Tibial nerve (tissue), 4 donors: ENCODE results near the gene NT5E. TPM values are rescaled to one million over a fixed set of nuclear protein-coding genes. Genes with fewer than 3 reads are reported as not detected.

Experiments used
- DNase-seq, 2 donors: peaks; one replicate each; pipeline ENCODE4 v3.0.0-alpha.2; 2019; ENCODE audit warnings: low spot score in 2 of 2
- H3K27ac ChIP-seq, 4 donors: fragments of 200-600 bp; sonication (generic) in 3 of 4; one replicate each; pipeline ENCODE4 v1.5.1; 2017 to 2019; ENCODE audit warnings: mild to moderate bottlenecking in 1 of 4
- H3K27me3 ChIP-seq, 2 donors: fragments of 200-600 bp; sonication (generic) in 1 of 2; one replicate each; pipeline versions ENCODE4 v1.5.1 to v1.6.0; 2017 to 2019
- H3K36me3 ChIP-seq, 3 donors: fragments of 200-600 bp; sonication (generic); one replicate each; pipeline ENCODE4 v1.5.1; 2018 to 2019
- H3K4me1 ChIP-seq, 4 donors: fragments of 200-600 bp; sonication (generic) in 3 of 4; one replicate each; pipeline ENCODE4 v1.5.1; 2017 to 2019
- H3K4me3 ChIP-seq, 4 donors: fragments of 200-600 bp; sonication (generic) in 3 of 4; one replicate each; pipeline ENCODE4 v1.5.1; 2017 to 2019; ENCODE audit warnings: mild to moderate bottlenecking in 1 of 4, moderate library complexity in 1 of 4
- H3K9me3 ChIP-seq, 4 donors: fragments of 200-600 bp; sonication (generic) in 3 of 4; one replicate each; pipeline ENCODE4 v1.5.1; 2017 to 2019
- EP300 ChIP-seq, 2 donors: sonication (generic); formaldehyde crosslinking; IDR thresholded peaks; one replicate each; pipeline ENCODE4 v1.6.1; 2017; ENCODE audit warnings: antibody characterized with exemption in 2 of 2, mild to moderate bottlenecking in 1 of 2
- POLR2A ChIP-seq, 2 donors: fragments of 450-650 bp; IDR thresholded peaks; one replicate each; pipeline ENCODE4 v1.6.1; 2017; ENCODE audit warnings: antibody characterized with exemption in 2 of 2, mild to moderate bottlenecking in 2 of 2, moderate library complexity in 2 of 2
- WGBS, 2 donors: methylation state at CpG; one replicate each; pipeline ENCODE4 v1.1.5; 2018; 5-methylcytosine and 5-hydroxymethylcytosine counted together
- total RNA-seq, 4 donors: library from RNA; depleted of rRNA; stranded (reverse); fragments of >200 nt; gene quantifications; one replicate each; pipeline ENCODE4 v1.1.0, GENCODE V29; 2016
- TF ChIP-seq, protein P1 (sequence below), 5 experiments: fragments of 200-600 bp in 3 of 5; fragments of 450-650 bp in 2 of 5; sonication (generic) in 3 of 5; IDR thresholded peaks; one replicate each; pipeline ENCODE4 v1.5.1; 2016 to 2019; ENCODE audit warnings: antibody characterized with exemption in 5 of 5, mild to moderate bottlenecking in 3 of 5, moderate library complexity in 2 of 5

NT5E gene
- total RNA-seq, 4 donors from 2014 or later, result 23.1 to 32.2 (median 28.6) TPM

DNA sequence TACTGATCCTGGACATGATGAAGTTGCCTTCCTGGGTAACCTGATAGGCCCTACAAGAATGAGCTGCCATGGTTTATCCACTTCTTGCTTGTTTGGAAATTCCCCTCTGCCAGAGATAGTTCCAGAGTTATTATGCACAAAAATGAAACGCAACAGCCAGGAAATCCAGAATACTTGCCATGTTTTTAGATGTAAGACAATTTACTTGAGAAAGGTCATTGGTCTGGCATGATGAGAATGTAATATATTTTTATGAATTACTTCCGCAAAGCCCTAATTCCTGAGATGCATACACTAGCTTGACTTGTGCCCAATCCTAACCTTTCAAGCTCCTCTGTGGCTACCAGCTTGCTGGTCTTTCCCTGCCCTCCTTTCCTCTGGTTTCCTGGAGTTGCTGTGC, 27.9 kb upstream of the NT5E start:
- Histone ChIP-seq H3K27ac (no peak overlapping the region), H3K4me3 (no peak overlapping the region), H3K4me1 (peaks cover 0 to 24% (median 0%) of the 10 kb centered on the region in 4 donors), H3K27me3 (no peaks in the 10 kb centered on the region), H3K36me3 (no peaks in the 10 kb centered on the region), H3K9me3 (peaks cover 0 to 20% (median 6%) of the 10 kb centered on the region in 4 donors)
- 42 to 52% methylated on average over 2 of the region's 2 CpGs for WGBS, 2 donors
- DNase-seq, result no peak
- no peak for TF ChIP-seq POLR2A (IDR thresholded peaks at IDR 0.05)
- no peak for TF ChIP-seq EP300 (IDR thresholded peaks at IDR 0.05)
- TF ChIP-seq, protein P1, sequence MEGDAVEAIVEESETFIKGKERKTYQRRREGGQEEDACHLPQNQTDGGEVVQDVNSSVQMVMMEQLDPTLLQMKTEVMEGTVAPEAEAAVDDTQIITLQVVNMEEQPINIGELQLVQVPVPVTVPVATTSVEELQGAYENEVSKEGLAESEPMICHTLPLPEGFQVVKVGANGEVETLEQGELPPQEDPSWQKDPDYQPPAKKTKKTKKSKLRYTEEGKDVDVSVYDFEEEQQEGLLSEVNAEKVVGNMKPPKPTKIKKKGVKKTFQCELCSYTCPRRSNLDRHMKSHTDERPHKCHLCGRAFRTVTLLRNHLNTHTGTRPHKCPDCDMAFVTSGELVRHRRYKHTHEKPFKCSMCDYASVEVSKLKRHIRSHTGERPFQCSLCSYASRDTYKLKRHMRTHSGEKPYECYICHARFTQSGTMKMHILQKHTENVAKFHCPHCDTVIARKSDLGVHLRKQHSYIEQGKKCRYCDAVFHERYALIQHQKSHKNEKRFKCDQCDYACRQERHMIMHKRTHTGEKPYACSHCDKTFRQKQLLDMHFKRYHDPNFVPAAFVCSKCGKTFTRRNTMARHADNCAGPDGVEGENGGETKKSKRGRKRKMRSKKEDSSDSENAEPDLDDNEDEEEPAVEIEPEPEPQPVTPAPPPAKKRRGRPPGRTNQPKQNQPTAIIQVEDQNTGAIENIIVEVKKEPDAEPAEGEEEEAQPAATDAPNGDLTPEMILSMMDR (IDR thresholded peaks at IDR 0.05), result no peak

DNA sequence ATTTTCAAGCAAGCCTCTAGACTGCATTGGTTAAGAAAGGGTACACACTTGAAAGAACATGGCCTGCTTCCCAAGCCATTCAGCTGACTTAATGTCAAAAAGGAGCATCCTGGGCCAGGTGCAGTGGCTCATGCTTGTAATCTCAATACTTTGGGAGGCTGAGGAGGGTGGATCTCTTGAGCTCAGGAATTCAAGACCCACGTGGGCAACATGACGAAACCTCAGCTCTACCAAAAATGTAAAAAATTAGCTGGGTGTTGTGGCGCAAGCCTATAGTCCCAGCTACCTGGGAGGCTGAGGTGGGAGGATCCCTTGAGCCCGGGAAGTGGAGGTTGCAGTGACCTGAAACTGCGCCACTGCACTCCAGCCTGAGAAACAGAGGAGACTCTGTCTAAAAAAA, 26.9 kb upstream of the NT5E start:
- H3K9me3 ChIP-seq, result peaks cover 0 to 20% (median 6%) of the 10 kb centered on the region in 4 donors
- TF ChIP-seq POLR2A (IDR thresholded peaks at IDR 0.05) (no peak), EP300 (IDR thresholded peaks at IDR 0.05) (no peak)
- TF ChIP-seq, protein P1 (IDR thresholded peaks at IDR 0.05), result no peak

DNA sequence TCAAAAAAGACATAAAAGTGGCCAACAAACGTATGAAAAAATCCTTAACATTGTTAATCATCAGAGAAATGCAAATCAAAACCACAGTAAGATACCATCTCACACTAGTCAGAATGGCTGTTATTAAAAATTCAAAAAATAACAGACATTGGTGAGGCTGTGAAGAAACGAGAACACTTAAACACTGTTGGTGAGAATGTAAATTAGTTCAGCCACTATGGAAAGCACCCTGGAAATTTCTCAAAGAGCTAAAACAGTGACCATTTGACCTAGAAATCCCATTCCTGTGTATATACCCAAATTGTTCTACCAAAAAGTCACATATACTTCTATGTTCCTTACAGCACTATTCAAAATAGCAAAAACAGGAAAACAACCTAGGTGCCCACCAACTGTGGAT, 24.9 kb upstream of the NT5E start:
- TF ChIP-seq POLR2A (IDR thresholded peaks at IDR 0.05), result no peak
- no peak for TF ChIP-seq EP300 (IDR thresholded peaks at IDR 0.05)
- TF ChIP-seq, protein P1 (IDR thresholded peaks at IDR 0.05), result no peak
- DNase-seq, result no peak
- Histone ChIP-seq H3K9me3 (peaks cover 0 to 20% (median 6%) of the 10 kb centered on the region in 4 donors), H3K27me3 (no peaks in the 10 kb centered on the region), H3K27ac (no peak overlapping the region), H3K36me3 (no peaks in the 10 kb centered on the region), H3K4me1 (peaks cover 0 to 8% (median 0%) of the 10 kb centered on the region in 4 donors), H3K4me3 (no peak overlapping the region)
- WGBS, 2 donors, result 79 to 84% methylated on average over 2 of the region's 2 CpGs

More for the DNA sequence above, 26.9 kb upstream of the NT5E start:
- no peak overlapping the region for H3K27ac ChIP-seq
- 84 to 91% methylated on average over 5 of the region's 5 CpGs for WGBS, 2 donors
- H3K36me3 ChIP-seq, result no peaks in the 10 kb centered on the region
- DNase-seq, result no peak
- peaks cover 0 to 23% (median 0%) of the 10 kb centered on the region in 4 donors for H3K4me1 ChIP-seq
- no peaks in the 10 kb centered on the region for H3K27me3 ChIP-seq
- no peak overlapping the region for H3K4me3 ChIP-seq

DNA sequence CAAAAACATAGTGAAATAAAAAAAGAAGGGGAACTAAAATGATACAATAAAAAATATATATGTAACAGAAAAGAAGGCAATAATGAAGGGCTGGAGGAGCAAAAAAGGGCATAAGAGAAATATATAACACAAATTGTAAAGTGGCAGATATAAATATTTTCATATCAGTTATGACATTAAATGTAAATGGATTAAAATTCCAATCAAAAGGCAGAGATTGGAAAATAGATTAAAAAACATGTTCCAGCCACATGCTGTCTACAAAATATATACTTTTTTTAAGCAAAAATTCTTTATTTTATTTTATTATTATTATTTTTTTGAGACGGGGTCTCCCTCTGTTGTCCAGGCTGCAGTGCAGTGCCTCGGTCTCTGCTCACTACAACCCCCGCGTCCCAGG, 23.9 kb upstream of the NT5E start:
- no peaks in the 10 kb centered on the region for H3K27me3 ChIP-seq
- no peak for DNase-seq
- H3K9me3 ChIP-seq, result peaks cover 0 to 20% (median 6%) of the 10 kb centered on the region in 4 donors
- H3K27ac ChIP-seq, result no peak overlapping the region
- H3K4me3 ChIP-seq, result no peak overlapping the region
- TF ChIP-seq POLR2A (IDR thresholded peaks at IDR 0.05), result no peak
- TF ChIP-seq EP300 (IDR thresholded peaks at IDR 0.05), result no peak
- TF ChIP-seq, protein P1 (IDR thresholded peaks at IDR 0.05), result no peak
- peaks cover 0 to 8% (median 0%) of the 10 kb centered on the region in 4 donors for H3K4me1 ChIP-seq
- 96% methylated on average over 4 of the region's 4 CpGs for WGBS, 2 donors
- no peaks in the 10 kb centered on the region for H3K36me3 ChIP-seq

DNA sequence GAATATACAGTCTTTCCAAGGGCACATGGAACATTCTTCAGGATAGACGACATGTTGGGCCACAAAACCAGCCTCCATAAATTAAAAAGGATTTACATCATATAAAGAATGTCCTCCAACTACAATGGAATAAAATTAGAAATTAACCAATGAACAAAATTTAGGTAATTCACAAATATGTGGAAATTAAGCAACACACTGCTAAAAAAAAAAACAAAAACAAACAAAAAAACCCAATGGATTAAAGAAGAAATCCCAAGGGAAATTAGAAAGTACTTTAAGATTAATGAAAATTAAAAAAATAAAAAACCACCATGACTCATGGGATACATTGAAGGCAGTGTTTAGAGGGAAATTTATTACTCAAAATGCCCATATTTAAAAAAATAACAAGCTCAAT, 21.4 kb upstream of the NT5E start:
- Histone ChIP-seq H3K4me3 (no peak overlapping the region), H3K9me3 (peaks cover 0 to 20% (median 6%) of the 10 kb centered on the region in 4 donors), H3K36me3 (no peaks in the 10 kb centered on the region), H3K4me1 (no peaks in the 10 kb centered on the region), H3K27me3 (no peaks in the 10 kb centered on the region), H3K27ac (no peak overlapping the region)
- no peak for DNase-seq
- TF ChIP-seq, protein P1 (IDR thresholded peaks at IDR 0.05), result no peak
- no peak for TF ChIP-seq EP300 (IDR thresholded peaks at IDR 0.05)
- TF ChIP-seq POLR2A (IDR thresholded peaks at IDR 0.05), result no peak
- 66 to 76% methylated on average over 1 of the region's 1 CpG for WGBS, 2 donors
